ENCODE measurements around the gene MCF2L. TPM values are rescaled to one million over a fixed set of nuclear protein-coding genes. Genes with fewer than 3 reads are reported as not detected.

MCF2L gene
- polyA plus RNA-seq, 1 donor = 29.2 TPM

DNA sequence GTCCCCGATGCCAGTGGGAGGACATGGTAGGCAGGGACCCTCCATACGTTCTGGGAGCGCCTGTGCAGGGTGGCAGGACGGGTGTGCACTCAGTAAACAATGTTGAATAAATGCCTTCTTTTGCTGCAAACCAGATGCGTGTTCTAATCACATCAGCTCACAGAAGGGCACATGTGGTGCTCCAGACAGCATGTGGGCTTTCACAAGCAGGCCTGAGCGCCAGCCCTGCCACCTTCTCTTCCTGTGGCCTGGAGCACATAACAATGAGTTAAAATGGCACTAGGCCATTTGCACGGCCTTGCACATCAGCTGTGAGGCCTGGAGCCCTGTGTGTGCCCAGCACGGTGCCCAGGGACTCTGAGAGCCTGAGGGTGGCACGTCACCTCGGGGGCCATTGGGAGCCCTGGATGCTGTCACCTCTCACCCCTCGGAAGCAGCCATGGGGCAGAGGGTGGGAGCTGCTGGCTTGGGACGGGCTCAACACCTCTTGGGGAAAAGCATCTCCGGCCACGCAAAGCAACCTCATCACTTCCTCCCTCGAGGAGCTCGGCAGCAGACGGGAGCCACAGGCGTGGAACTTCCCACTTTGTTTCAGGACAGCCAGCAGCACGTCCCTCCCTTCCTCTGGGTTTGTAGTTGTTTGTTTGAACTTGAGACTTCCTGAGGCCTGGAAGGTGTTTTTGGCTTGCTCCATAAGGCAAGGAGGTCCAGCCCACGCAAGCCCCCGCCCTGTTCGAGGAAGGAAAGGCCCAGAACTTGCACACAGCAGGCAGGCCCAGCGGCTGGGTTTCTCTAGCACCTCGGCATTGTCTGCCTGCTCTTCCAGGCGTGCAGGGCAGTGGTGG, 9.8 kb downstream of the MCF2L start:
- no peak for DNase-seq

DNA sequence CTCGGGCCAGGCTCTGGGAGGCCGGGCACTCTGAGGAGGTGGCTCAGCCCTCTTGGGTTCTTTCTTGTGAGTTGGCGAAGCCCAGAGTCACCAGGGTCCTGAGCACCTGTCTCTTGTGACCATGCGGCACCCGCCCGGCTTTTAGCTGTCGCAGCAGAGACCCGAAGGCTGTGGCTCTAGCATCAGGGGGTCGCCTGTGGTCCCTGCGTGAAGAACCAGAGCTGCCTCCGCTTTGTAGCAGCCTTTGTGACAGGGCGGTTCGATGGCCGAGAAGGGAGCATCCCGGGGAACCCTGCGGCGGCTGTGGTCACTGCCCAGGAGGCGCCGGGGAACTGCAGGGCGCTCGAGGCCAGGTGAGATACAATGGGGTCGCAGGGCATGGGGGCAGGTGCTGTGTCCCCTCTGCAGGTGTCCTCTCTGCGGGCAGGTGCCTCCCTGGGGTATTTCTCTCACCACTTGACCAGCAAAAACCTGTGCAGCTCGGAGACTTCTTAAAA, 10.4 kb downstream of the MCF2L start:
- no peak for DNase-seq

DNA sequence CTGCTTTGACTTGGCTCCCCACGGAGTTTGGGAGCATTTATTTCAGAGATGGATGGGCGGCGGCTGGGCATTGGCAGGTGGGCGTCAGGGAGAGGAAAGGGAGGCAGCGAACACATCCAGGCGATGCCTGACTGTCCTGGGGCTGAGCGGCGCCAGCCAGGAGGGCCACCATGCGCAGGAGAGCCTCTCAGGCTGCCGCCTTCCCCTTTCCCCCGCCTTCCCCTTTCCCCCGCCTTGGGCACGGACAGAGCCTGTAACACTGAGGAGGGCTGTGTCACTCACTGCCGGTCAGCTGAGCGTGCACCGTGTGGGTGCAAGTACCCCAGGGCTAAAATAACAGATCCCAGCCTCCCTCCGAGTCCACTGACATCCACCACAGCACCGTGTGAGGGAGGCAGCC, 11.4 kb downstream of the MCF2L start:
- no peak for DNase-seq

DNA sequence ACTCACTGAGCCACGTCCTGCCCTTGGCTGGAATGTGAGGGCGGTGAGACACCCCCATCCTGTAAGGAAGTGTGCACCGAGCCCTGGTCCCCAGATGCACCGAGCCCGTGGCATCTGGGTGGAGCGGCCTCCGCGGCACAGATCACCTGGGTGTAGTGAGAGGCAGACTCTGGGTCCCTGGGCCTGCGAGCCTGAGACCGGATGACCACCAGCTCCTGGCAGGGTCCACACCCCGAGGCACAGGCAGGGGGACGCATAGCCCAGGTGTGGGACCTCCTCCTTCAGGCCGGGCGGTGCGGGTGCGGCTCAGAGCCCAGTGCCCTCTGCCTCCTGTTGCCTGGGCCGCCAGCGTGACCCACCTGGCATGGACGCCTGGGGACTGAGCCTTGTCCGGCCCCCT, 12.4 kb downstream of the MCF2L start:
- no peak for DNase-seq

DNA sequence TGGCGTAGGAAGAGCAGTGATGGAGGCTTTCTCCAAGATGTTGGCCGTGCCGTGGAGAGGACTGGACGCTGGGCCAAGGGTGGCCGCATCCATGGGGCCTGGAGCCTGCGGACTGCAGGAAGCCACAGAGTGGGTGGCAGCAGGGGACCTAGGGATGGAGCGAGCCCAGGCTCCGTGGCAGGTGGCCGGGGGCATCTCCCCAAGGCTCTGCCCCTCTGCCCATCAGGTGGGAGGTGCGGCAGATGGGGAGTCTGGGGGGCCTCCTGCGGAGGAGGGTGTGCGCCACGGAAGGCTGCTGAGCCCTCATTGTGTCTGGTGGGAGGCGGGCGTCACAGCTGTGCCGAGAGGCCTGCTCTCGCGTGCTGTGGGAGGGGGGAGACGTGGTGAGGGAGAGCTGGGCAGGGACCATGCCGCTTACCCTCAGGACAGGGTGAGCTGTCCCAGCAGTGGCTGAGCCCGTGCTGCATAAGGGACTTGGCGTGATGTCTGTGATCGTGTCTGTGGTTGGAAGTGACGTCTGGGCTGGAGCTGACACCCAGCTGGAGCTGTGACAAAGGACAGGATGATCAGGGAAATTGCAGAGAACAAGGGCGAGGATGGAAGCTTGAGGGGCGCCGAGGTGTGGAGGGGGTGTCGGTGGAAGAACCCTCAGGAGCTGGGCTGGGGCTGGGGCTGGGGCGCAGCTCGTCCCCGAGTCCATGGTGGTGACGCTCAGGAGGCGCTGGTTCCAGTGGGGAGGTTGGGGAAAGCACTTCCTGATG, 13.4 kb downstream of the MCF2L start:
- DNase-seq = no peak

DNA sequence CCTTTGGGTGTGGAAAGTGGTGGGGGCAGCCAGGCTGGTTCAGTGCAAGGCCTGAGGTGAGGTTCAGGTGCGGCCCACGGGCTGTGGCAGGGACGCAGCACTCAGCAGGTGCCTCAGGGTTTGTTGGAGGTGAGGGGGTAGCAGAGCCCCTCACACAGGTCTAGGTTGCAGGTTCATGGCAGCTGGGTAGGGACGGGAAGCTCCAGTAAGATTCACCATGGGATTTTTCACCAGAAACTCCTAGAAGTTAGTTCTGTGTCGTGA, 14.0 kb downstream of the MCF2L start:
- DNase-seq = no peak

DNA sequence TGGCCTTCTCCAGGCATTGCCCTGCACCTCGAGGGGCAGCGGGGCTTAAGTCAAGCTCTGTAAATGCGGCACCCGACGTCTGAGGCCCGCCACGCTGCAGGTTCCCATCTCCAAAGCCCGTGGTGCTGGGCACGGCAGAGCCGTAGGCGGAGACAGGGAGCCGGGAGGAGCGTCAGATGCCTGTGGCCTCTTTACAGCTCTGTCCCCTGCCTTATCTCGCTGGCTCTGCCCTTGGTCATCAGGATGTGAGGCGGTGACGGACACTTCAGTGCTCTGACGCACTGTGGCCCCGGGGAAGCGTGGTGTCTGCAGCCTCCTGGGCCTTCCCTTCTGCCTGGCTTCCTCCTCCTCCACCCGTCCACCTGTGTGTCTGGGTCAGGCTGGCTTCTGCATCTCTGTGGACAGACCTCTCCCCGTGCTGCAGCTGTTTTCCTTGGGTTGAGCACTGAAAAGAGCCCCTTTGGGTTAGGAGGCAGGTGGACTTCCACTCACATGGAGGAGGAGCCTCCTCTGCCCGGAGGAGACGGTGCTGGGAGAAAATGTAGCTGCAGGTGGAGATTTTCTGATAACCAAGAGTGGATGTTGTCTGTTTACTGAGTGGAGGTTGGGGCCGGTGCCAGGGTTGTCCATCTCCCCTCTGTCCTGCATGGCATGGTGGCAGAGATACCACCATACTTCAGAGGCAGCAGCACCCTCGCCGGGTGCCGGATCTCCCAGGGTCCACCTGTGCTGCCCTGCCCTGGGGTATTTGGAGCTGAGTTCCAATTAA, 14.6 kb downstream of the MCF2L start:
- DNase-seq = no peak

DNA sequence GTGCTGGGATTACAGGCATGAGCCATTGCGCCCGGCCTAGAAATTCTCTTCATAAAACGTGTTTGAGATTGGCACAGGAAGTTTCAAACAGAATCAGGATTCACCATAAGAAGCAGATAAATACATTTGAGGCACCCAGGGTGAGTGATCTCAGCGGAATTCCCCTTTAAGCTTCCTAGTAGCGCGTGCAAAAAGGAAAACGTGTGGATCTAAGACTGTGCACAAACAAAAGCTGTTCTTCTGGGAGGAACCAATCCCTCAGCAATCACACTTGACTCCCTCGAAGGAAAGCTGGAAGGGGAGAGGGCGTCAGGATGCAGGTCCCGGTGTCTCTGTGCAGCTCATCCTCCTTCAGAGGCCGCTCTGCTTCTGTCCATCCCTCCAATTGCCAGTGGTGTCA, 15.5 kb downstream of the MCF2L start:
- DNase-seq = no peak

DNA sequence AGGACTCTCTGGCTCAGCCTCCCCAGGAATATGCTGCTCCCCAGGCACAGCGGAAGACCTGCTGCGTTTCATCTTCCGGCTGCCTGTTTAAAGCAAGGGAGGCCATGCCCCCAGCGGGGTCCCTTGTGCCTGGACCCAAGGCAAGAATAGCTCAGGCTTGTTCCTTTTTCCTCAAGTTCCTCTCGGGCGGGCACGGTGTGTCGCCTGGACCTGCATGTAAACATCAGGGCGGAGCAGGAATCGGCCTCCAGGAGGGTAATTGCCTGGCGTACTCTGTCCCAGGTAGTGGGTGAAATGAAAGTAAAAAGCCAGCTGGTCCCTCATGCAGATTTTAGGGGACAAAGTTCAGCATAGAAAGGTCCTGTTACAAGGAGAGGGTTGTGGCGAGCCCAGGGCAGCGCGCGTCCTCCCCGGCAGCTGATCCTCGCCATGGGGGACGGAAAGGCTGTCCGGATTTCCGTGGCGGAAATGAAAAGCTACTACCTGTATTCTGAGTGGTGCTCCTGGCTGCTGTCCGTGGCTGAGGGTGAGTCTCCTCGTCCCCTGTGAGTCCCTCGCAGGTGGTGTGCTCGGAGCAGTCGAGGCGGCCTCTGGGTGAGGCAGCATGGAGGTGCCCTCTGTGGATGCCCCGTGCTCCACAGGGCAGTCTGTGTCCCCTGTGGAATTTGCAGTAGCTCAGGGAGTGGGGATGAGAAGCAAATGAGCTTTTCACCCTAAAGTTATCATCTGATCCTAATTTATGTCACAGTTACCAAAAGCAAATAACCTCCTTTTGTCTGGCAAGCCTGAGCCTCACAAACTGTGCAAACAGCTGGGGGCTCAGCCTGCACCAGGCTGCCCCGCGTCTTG, 16.2 kb downstream of the MCF2L start:
- no peak for DNase-seq

DNA sequence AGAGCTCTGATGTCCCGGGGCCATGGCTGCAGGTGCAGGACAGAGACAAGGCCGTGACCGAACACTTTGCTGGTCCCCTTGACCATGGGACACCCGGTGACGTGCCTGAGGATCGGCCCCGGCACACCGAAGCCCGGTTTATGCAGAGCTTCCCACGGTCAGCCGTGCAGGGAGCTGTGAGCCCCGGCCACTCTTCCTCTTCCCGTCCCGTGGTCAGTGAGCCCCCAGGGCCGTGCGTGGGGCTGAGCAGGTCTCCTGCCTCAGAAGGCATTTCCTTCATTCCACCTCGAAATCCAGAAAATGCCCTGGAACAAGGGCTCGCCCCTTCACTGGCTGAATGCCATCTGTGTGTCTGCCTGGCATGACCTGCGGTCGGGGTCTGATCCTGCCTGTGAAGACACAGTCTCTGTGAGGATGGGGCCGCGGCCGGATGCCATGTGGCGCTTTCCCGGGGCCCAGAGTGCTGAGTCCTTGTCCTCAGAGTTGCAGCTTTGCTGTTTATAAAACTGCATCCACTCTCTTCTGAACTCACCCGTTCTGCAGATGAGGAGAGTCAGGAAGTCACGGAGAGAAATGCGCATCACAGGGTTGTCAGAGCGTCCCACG, 16.9 kb downstream of the MCF2L start:
- no peak for DNase-seq

DNA sequence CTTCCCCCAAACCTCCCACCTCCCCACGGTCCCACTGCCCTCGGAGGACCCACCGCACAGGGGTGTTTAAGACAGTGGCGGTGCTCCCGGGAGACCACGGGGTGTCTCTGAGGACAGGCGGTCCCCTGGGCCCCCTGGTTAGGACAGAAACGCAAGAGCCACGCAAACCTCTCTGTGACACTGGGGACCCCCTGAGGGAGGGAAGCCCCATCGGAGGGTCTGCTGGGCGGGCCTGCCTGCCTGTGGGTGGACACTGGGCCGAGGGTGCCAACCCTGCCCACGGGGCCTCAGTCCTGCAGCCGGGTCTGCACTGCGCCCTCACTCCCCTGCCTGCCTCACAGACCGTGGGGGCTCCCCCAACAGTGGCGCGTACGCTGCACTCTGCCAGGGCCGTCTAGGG, 17.5 kb downstream of the MCF2L start:
- DNase-seq = no peak

DNA sequence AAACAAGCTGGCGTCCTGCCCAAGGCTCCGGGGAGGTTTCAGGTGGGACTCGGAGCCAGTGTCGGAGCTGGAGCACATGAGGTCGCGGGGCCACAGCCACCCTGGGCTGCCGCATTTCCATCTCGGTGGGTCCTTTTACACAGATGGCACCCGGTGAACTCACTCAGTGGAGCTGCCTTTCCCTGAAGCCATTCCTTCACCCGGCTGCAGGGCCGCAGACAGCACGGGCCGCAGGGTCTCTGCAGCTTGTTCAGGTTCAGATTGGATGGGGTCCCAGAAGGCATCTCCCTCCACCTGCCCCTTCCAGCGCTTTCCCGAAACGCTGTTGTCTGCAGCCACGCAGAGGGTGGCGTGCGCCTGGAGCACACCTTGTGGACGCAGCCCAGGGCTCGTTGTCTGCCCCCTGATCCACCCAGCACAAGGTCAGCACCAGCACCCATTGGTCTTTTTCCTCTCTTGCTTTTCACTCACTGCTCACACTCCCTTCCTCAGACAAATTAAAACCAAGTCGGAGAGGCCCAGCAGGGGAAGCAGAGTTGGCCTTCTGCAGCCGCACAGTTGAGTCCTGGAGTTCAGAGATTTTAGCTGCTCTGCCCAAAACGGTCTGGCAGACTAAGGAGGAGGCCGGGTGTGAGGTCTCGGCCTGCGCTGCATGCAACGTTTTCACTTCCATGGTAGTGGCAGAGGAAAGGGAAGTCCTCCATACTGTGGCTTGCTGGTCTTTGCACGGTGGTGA, 18.1 kb downstream of the MCF2L start:
- DNase-seq = no peak

DNA sequence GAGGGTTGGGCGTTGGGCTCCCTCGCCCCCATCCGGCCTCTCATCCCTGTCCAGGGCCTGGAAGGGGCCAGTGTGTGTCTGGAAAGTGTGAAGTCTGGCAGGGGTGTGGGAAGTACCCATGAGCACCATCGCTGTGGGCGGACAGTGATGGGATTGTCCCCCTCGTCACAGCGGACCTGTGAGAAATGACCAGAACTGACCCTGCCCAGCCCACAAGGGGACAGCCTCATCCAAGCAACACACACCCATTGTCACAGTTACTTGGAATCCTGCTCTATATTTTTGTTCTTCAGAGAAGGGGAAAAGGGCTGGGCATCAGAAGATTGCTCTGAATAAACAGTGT, 18.6 kb downstream of the MCF2L start:
- DNase-seq = no peak

DNA sequence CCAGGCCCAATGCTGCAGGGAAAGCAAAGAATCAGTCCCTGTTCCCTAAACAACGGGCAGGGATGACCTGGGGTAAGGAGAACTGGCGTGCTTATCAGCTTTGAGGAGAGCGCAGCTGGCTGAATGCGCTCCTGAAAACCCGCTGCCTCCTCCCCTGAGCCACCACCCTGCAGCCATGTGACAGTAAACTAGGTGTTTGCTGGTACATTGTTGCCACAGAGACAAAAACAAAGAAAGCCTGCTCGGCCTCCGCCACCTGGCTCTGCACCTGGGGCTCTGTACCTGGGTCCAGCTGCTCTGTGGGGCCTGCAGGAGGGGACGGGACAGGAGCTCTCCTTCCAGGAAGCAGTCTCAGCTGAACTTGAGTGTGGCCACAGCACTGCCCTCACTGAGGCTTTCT, 21.8 kb downstream of the MCF2L start:
- no peak for DNase-seq

DNA sequence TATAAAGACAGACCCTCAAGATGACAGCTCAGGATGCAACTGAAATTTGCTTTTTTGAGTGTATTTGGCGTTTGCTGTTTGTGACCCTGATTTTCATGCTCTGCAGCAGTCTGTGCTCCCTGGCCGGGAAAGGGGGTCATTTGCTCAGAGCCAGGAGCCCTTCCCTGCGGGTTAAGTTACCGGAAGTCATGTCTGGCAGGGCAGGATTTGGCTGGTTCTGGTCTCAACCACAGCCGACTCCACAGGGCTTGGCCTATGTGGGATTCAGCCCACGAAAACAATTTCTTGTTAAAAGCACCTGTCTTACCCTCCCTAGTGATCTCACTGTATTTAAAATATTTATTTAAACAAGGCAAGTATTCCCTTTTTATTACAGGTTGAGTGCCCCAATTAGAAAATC, 22.6 kb downstream of the MCF2L start:
- DNase-seq = no peak

DNA sequence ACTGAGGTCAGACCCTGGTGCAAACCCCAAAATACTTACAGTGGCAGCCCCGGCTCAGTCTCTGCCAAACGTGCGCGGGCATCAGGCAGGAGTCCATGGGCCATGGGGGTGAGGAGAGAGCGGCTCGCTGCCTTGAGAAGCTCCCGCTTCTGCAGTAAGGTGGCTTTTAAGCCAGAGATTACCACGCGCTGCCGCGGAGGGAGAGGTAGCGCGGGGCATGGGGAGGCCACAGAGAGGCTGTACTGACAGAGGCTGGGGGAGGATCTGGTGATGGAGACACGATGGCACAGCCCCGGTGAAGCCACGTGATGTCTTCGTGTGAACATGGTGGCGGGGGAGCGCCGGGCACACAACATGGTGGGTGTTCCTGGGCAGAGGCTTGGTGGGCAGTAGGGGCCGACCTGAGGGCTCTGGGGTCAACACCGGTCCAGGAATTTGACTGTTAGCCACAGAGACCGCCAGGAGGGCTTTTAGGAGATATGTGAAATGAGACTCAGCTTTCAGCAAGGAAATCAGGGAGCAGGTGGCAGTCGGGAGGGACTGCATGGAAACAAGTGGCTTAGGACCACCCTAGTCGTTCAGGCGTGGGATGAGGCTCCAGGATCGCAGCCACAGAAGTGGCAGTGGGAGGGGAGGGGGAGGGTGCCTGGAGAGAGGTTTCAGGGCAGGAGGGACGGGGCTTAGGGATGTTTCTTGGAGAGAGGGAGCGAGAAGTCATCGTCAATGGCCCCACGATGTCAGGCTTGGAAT, 24.1 kb downstream of the MCF2L start:
- DNase-seq = no peak

DNA sequence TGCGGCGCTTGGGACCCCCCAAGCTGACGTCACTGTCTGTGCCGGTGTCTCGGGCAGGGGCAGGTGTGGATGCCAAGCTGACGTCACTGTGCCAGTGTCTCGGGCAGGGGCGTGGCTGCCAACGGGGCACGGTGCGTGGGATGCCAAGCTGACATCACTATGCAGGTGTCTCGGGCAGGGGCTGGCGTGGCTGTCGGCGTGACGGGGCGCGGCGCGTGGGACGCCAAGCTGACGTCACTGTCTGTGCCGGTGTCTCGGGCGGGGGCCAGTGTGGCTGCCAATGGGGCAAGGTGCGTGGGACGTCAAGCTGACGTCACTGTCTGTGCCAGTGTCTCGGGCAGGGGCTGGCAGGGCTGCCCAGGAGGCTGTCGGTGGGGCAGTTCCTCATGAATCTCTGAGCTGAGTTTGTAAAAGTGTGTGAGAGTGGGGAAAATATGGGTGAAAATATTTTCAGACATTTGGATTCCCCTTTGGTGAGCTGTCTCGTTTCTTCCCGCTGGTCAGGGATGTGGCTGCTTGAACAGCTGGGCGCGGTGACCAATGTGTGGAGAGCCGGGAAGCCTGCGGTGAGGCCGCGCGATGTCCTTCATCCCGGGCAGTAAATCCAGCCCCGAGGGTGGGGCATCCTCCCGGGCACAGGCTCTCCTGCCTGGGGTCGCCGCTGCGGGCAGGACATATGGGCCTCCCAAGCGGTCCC, 25.2 kb downstream of the MCF2L start:
- no peak for DNase-seq

DNA sequence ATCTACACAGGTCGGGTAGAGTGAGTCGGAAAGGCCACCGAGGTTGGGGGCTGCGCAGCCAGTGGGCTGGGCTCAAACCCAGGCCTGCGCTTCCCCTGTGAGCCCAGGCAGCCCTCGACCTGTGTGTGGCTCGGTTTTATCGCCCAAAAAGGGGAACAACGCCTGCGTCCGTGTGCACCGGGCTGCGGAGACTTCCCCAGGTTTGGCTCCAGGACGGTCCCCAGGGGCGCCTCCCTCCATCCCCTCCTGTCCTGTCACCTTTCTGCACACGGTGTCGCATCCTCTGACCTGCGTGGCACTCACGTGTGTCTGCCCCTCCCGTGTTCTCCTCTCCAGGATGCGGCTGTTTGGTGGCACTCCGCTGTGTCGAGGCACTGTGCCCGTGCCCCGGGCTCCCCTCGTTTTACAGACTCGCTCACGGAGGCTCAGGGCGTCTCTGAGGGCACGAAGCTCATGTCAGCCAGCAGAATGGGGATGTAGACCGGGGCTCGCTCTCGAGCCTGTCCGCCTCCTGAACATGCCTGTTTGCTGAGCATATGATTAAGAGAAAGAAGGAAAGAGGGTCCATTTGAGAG, 25.9 kb downstream of the MCF2L start:
- no peak for DNase-seq
